KBM-7 (cell line): ENCODE results near the gene HDAC9.

Experiments
- DNase-seq: peaks from one replicate; pipeline ENCODE4 v3.0.0-alpha.2; 2015
- in situ Hi-C: fragments of 300-500 bp; cut with MboI; formaldehyde crosslinking; loops from 2 replicates; pipeline ENCODE4 v1.14.3; 2020; ENCODE audit warnings: low sequenced_read_pairs, low pct_unique_long_range_greater_than_20kb, mixed read lengths

The HDAC9 gene

DNA sequence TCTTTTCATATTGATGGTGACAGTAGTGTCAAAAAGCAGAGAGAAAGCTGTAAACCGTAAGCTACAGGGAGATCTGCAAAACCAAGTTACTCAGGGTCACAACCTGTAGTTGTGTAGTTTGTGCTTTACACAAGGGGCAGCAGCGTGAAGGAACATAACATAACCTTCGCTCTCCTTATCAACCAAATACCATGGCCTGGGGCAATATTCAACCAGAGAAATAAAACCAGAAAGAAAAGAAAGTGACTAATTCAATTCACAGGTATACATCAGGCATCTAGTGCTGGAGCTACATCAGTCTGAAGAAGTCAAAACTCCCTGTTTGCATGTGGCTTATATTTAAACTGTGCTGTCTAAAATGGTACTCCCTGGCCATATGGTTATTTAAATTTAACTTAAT lies 397.6 kb downstream of the HDAC9 start:
- in situ Hi-C loops: no loop called here
- DNase-seq: no peak

DNA sequence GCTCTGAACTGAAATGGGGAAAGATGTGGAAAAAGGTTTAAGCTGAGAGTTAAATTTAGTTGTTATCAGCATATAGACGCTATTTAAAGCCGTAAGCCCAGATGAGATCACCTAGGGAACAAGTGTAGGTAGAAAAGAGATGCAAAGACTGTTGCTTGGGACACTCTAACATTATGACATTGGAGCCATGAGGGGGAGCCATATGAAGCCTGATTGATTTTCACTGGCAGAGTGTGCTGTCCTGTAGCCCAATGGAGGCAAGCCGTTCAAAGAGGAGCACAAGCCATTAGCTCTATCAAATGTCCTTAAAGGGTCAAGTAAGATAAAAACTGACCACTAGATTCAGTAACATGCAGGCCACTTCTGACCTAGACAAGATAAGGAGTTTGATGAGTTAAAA lies 398.6 kb downstream of the HDAC9 start:
- no peak for DNase-seq
- in situ Hi-C loops: no loop called here

DNA sequence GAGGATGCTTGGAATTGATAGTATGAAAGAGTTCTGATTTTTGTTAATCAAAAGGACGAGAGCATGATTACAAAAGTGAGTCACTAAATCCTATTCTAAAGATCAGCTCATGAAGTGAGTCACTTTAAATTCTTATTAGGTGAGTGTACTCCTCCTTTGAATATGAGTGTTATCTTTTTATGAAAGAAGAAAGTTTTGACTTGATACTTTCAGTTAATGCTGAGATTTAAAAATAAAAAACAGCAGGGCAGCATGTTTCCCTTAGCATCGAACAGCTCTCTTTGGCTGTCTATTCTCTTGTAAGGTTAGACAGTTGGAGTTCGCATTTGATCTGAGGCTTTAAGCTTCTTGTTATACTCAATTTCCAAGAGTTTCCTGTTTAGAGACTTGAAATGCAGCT lies 399.9 kb downstream of the HDAC9 start:
- DNase-seq: no peak
- in situ Hi-C loops: no loop called here

DNA sequence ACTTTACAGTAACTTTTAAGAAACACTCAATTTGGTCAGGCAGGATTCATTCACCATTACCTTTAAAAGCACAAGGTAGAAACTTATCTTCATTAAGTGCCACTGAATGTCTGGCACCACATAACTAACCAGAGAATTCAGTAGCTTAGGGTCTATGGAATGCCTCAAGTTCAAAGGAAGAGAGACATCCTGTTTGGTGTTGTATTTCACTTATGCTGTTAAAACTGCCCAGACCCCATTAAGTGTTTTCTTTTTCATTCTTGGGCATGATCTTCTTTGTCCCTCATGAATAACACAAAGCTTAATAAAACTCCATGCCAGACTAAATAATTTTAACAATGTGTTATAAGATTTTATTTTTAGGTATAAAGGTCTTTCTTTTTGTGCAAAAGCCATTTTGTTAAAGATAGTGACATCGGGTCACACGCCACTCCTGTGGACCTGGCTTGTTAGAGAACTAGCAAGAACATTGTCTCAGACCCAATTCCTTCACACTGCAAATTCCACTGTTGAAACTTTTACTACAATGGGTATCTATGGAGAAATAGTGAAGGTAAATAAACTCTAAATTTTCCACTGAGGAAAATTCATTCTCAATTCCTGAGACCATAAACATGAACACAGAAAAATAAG lies 400.9 kb downstream of the HDAC9 start:
- no peak for DNase-seq
- in situ Hi-C loops: no loop called here

DNA sequence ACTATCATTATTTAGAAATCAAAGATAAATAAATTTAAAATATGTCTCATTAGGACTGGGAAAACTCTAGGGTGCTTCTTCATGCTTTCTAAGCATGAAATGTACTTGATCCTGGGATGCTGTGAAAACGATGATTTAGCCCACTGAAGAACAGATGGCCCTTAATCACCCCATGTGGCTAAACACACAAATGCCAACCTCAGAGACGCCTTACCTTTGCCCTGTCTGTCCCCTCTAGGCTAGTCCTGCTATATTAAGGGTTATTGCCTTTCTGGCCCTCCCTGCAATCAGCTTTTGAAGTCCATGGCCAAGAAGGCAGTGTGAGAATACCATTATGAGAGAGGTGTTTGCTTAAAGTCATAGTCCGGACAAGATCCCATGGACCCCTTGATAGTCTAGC lies 404.7 kb downstream of the HDAC9 start:
- no peak for DNase-seq
- in situ Hi-C loops: no loop called here

DNA sequence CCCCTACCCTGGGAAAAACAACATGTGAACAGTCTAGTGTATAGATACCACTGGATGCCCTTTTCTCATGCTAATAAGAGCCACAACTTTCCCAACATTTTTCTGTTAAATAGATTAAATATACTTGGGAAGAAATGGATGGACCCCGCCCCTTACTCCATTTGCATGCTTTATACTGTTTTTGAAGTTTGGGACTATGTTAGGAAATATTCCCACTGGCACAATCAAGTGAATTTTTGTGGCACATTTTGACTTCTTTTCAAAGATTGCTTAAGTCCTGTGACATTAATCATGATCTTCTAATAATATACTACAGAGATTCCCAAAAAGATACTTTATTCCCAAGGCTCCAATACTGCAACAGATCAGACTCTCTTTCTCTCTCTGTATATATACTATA lies 405.3 kb downstream of the HDAC9 start:
- no peak for DNase-seq
- in situ Hi-C loops: no loop called here

DNA sequence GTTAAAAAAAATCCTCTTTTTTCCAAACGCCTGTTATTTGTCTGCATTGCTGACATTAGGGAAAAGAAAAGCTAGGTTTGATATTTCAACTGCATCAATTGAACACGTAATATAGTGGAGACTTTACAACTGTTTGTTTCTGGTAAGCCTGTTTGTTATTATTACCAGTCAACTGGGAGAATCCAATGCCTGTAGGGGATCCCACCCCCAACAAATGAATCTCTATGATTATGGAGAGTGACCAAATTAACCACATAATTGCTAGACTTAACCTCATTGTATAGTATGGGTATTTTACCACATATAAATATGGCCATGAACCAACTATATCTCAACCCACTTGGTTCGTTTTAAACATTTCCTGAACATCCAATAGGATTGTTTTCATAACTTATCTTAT lies 405.8 kb downstream of the HDAC9 start:
- in situ Hi-C loops: no loop called here
- no peak for DNase-seq

DNA sequence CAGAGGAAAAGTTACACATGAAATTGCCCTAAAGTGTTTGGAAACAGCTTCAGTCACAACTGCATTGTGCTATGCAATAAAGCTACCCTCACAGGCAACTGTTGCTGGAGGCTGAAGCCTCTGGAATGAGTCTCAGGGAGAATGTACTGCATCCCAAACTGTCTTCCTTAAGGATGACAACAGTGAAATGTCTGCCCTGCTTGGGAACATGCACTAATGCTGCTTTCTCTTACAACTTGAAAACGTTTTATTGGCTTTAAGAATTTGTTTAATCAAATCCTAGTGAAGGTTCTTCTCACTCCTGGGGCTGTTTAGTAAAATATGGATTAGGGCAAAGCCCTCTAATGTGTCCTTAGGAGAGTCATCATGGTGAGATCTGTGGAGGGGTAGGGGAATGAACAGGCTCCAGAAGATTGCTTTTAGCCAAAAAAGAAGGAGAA lies 406.5 kb downstream of the HDAC9 start:
- no peak for DNase-seq
- in situ Hi-C loops: no loop called here

DNA sequence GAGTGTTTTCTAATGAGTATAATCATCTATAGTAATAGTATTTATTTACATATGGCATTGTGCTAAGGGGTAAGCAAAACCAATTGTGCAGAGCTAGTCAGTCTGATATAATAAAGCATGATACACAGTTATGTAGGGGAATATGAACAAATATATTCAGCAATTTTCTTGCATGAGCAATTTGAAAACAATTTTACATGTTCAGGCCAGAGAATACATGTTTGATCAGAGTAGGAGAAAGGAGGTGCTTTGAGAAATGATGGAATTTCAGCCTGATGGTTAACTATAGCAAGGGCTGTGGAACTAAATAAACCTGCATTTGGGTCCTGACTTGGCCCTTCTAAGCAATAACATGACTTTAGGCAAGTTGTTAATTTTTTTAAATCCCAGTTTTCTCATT lies 407.3 kb downstream of the HDAC9 start:
- in situ Hi-C loops: no loop called here
- no peak for DNase-seq

DNA sequence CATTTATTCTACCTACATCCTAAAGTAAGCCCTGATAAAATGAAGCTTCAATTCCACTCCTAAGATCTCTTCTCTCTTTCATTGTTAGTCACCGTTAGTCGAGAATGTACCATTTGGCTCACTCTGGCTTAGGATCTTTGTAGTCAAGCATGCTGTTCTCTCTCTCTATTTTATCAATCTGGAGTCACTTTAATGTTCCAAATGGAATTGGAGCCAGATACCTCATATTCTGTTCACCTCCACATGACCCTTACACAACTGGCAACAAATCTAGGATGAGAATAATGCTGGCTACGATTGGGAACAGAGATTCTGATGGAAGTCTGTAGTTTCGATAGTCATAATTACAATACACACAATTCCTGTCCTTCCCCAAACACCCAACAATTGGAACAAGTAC lies 408.1 kb downstream of the HDAC9 start:
- in situ Hi-C loops: no loop called here
- DNase-seq: no peak

DNA sequence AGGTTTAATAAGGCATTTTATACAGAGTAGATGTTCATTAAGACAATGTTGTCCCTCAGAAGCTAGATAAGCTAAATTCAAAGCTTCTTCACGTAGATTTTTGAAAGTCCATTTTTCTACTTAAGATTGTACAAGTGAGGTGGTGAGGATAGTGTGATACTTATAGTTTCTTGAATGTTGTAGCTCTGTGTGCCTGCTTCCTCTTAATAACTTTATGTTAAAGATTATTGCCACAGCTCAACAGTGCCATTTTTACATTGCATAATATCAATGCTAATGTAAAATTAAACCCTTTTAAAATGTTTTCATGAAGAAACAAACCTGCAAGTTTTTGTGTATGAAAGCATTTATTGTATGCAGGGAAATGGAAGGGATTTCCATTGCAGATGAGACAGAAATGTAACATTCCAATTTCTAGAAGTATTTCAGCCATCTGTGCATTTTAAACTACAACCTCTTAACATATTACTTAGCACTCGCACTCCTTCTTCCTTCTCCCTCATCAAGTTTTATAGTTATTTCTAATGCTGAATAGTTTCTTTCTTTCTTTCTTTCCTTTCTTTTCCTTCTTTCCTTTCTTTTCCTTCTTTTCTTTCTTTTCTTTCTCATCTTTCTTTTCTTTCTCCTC lies 409.9 kb downstream of the HDAC9 start:
- DNase-seq: no peak
- in situ Hi-C loops: no loop called here

DNA sequence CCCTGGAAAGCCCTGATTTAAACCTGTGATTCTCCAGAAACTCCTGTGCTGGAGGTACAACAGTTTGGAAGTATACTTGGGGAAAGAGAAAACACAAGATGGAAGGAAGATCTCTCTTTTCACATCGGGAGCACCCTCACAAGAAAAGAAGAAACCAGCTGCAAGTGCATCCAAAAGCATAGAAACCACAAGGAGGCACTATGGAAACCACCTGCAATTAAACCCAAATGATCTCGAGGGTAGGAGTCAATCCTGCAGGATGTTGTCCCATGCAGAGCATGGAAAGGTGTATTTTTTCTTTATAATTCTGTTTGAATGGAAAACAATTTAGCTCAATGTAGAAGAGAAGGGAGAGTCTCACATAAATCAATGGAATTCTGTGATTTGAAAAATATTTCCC lies 411.4 kb downstream of the HDAC9 start:
- no peak for DNase-seq
- in situ Hi-C loops: no loop called here

DNA sequence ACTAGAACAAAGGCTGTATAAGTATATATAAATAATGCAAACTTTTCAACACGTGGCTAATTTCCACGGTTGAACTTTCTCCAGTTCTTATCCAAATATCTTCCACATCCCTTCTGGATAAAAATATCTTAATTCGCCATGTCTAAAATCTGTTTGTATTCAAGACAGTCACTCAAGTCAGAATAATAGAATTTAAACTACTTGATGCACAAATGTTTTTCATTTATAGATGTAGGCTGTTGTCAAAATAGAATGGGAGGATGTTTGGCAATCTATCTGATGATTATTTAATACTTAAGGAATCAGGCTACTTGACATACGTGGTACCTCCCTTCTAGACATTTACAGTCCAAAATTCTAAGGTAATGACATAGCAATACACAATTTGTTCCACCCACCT lies 417.6 kb downstream of the HDAC9 start:
- no peak for DNase-seq
- in situ Hi-C loops: no loop called here

DNA sequence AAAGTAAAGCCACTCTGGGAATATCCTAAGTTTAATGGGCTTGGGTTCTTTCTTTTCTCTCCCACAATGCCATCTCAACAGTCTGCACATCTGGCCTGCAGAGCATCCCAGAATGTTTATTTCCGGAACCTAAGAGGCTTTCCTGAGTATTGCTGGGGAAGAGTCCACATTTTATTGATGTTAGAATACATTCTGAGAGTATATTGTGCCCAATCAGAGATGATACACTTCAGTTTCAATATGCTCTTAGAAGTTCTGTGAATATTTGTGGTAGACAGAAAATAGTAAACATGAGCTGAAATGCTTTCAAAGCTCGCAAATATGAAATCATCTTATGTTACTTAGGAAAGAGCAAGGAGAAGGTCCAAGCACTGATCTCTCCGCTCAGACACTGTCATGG lies 421.3 kb downstream of the HDAC9 start:
- DNase-seq: no peak
- in situ Hi-C loops: no loop called here

DNA sequence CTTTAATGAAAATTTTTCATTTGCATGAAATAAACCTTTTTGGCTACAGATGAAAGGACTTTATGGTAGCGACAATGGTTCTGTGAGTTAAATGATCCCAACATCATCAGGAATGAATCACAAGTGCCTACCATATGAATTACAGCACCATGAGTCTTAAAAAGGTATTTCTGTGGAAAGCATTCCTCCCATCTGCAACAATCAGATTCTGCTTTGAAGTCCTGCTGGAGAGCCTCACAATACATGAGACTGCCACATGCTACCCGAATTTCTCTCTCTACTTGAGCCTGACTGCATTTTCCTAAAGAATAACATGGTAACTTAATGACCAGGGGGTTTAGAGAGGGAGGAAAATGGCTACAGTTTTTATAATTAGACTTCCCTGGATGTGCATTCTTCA lies 431.6 kb downstream of the HDAC9 start:
- DNase-seq: no peak
- in situ Hi-C loops: no loop called here

DNA sequence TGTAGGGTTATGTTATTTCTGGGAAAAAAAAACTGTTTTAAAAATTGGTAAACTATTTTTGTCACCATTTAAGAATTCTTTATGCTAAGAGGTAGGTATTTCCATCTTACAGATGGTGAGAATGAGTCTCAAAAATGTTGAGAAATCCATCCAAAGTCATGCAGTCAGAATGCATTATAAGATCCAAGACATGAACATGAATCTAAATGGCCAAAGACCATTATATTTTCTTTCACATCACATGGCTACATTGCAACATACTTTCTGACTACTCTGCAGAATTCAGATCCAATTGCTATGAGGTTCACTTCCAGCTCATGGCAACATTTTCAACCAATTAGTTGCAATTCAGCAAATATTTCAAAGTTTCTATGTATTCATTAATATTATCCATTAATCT lies 440.7 kb downstream of the HDAC9 start:
- no peak for DNase-seq
- in situ Hi-C loops: no loop called here

DNA sequence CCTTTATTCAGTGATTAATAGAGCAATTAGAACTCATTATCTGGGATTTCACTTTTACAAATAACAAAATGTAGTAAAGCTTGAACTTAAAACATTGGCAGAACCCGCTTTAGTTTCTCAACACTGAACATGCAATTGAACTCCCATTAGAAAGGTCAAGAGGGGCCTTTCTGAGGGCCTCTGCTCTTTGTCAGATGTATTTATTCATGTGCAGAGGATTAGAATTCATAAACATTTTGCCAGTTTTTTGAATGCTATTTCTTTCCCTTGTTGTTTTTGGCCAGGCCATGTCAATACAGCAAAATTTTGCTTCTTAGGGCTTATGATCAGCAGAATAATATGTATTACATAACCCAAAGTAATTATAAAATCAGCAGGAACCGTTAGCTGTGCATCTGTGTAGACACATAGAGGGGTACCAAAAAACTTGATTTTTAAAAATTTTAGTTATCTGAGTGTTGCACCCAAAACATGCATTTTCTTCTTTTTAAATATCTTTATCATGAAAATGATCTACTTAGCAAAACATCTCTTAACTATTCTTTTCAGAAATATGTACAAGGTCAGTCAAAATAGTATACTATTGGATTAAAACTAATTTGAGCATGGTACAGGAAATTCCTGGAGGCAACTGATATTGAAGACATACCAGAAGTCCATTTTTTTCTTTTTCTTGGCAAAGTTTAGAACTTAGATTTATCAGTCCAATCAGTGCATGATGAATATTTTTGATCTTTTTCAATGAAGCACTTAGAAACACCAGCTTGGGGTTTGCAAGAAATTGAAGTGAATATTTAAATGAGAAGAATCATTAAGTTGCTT lies 444.4 kb downstream of the HDAC9 start:
- in situ Hi-C loops: no loop called here
- DNase-seq: no peak

DNA sequence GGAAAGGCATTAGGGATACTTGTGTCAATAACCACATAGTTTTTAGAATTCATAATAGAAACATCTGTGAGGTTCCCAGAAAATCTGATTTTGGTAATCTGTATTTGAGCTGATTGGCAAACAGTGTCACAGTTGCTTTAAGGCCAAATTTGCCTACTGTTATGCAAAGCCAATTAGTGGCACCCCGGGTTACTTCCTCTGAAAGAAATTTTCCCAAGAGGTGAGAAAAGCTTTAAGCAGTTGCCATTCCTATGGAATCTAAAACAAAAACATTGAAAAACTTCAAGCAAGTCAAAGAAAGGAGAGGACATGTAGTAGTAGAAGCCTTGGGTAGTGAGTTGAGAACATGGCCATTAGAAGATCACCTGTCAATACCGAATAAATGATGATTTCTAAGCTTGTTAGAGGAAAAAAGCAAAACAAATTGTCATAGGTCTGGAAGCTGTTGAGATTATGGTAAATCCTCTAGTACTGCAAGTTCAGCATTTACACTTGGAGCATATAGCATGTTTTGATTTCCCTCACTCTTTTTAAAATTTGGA lies 445.1 kb downstream of the HDAC9 start:
- in situ Hi-C loops: no loop called here
- no peak for DNase-seq

DNA sequence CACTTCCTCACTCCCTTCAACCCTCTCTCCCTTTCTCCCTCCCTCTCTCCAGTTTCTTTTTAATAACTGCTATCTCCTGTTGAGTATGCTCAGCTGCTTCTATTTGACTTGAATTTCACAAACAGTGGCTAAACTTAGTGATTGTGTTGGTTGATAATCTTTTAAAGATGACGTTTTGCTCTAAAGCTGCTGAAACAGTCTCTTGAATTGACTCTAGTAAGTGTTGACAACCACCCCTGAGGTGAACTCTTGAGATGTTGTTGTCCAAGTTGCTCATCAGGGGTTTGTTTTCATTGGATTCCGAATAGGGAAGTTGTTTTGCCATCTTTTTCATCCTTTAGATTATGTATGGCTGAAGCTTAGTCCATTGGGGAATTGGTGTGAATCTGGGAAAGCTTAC lies 445.7 kb downstream of the HDAC9 start:
- DNase-seq: no peak
- in situ Hi-C loops: no loop called here

DNA sequence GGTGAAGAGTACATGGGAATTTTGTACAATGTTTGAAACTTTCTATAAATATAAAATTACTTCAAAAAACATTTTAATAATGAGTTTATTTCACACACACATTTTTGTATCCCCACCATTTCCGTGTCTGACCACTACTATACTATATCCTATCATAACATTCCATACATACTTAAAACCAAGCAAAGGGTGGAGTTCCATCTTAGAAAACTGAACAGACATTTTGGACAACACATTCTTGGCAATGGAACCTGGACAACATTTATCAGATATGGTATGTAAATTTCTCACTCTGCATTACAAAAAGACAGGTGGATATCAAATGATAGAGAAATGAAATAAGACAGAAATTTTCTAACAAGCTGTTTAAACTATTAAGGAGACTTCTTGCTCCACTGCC lies 453.0 kb downstream of the HDAC9 start:
- no peak for DNase-seq

More for the DNA sequence above, 453.0 kb downstream of the HDAC9 start:
- in situ Hi-C loops: no loop called here
